SIG-M5 treated with dmso at 0.1 percent for 504 hours (cell line): Measurements from ENCODE around the gene WDR59.
"Not testable (repeated sequence)": the region's sequence is repeated elsewhere in the genome, so short reads cannot be mapped to it uniquely, and the experiment has no call there.

Source experiments
- DNase-seq: peaks from one replicate; lab custom pipeline; 2025; ENCODE audit not compliant: unreplicated experiment; lab: John Stamatoyannopoulos, UW

WDR59 gene

GRCh38 chr16:75012380-75013081 is 27.6 kb upstream of the WDR59 start:
- no peak for DNase-seq

GRCh38 chr16:75011634-75012307 is 26.8 kb upstream of the WDR59 start:
- no peak for DNase-seq

GRCh38 chr16:75010427-75010826 is 25.5 kb upstream of the WDR59 start:
- no peak for DNase-seq

GRCh38 chr16:75007443-75007842 is 22.5 kb upstream of the WDR59 start:
- no peak for DNase-seq

- DNase-seq = no peak
Observed at GRCh38 chr16:75005697-75006096, 20.8 kb upstream of the WDR59 start.

- no peak for DNase-seq
Observed at GRCh38 chr16:75004460-75004859, 19.5 kb upstream of the WDR59 start.

- no peak for DNase-seq
Observed at GRCh38 chr16:75003931-75004330, 19.0 kb upstream of the WDR59 start.

- DNase-seq = no peak
Observed at GRCh38 chr16:75002474-75002873, 17.6 kb upstream of the WDR59 start.

GRCh38 chr16:75000481-75001081 is 15.7 kb upstream of the WDR59 start:
- DNase-seq = no peak

- DNase-seq = no peak
Observed at GRCh38 chr16:74999609-75000480, 14.9 kb upstream of the WDR59 start.

GRCh38 chr16:74999219-74999608 is 14.3 kb upstream of the WDR59 start:
- no peak for DNase-seq

GRCh38 chr16:74998481-74999218 is 13.7 kb upstream of the WDR59 start, which contains the start of gene ZNRF1:
TSS of gene ZNRF1 (plus strand) at chr16:74999024. CDS start at chr16:74999672, 648 bp downstream.
- peak; percentile 64 for DNase-seq

GRCh38 chr16:74997042-74997491 is 12.1 kb upstream of the WDR59 start:
- DNase-seq = no peak

- no peak for DNase-seq
Observed at GRCh38 chr16:74995986-74996385, 11.1 kb upstream of the WDR59 start.

- DNase-seq = no peak
Observed at GRCh38 chr16:74991593-74992403, 6.9 kb upstream of the WDR59 start.

GRCh38 chr16:74991268-74991592 is 6.3 kb upstream of the WDR59 start:
- no peak for DNase-seq

GRCh38 chr16:74990832-74991231 is 5.9 kb upstream of the WDR59 start:
- no peak for DNase-seq

- DNase-seq = not testable (repeated sequence)
Observed at GRCh38 chr16:74989864-74990263, 4.9 kb upstream of the WDR59 start.

- DNase-seq = no peak
Observed at GRCh38 chr16:74987027-74987681, 2.2 kb upstream of the WDR59 start.
